Stimulated activated CD8-positive, alpha-beta memory T cell treated with anti-CD3 and anti-CD28 coated beads, Interleukin-15, amount 100 ng/mL, for 4 hours (primary cell): Measurements from ENCODE around the gene CXADR.
A peak's percentile ranks its signal among the peaks of the same experiment; 100 is the strongest.
"Not testable (repeated sequence)": the region's sequence is repeated elsewhere in the genome, so short reads cannot be mapped to it uniquely, and the experiment has no call there.

Source experiments
- DNase-seq, 2 donors: peaks; one replicate each; pipeline ENCODE4 v3.0.0-alpha.2; 2020; ENCODE audit warnings: low read depth in 2 of 2

Gene CXADR

DNA sequence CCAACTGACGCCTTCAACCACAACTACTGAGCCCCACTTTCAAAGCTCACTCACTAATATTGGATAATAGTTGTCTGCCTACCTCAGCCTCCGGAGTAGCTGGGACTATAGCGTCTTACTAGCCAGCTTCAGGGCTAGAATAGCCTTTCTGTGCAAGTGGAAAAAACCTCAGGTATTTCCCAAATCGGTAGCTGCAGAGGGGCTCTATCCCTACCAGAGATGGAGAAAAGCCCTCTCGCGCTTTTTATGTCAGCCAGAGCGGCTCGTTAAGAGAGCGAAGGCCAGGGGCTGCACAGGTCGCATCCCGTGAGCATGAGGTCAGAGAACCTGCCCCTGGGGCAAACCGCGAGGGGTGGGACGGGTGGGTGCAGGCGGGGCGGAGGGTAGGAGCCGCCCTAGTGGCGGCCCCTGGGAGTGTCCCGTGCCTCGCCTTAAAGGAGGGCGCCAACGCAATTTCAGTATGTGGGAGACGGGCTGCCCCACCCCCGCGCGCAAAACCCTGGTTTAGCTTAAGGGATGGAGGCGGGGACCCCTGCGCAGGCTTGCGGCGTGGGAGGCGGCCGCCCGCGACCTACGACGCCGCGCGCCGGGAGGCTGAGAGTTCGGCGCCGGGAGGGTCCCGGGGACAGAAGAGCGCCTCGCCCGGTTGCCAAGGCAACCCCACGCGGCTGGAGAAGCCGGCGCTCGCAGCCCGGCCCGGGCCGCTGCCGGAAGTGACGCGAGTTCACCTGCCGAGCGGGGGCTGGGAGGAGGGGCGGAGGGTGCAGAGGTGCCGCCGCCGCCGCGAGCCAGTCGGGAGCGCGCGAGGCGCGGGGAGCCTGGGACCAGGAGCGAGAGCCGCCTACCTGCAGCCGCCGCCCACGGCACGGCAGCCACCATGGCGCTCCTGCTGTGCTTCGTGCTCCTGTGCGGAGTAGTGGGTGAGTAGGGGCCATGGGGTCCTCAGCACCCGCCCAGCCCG lies at the start of gene CXADR:
Gene CXADR (plus strand): TSS at position 791 of the 961 bp plus-strand sequence. CDS start 87 bp downstream, at position 878.
- DNase-seq = peak; percentile 60 to 71

DNA sequence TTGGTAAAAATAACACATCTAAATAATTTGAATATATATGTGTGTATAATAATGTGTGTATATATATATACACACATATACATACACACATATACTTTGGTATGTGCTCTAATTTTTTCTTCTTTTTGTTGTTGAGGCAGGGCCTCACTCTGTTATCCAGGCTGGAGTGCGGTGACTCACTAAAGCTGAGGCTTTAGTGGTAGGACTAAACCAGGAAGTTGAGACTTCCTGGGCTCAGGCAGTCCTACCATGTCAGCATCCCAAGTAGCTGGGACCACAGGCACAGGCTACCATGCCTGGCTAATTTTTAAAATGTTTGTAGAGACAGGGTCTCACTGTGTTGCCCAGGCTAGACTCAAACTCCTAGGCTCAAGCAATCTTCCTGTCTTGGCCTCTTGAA lies 46.7 kb upstream of the CXADR start:
- DNase-seq = no peak

DNA sequence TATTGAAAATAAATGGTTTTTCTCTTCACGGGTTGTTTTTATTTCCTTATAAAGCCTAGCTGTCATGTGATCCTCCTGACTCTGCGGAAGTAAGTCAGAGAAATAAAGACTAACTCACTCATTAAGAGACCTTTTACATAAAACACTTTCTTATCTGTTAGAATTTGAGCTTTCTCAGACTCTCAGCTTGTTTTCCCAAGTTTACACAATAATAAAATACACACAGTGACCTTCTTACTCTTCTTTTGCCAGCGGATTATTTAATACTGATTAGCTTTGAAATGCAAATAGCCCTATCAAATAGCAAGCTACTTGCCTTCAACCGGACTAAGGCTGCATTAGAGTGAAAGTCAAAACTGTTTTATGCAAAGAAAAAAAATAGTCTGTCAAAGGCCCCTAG lies 45.5 kb upstream of the CXADR start:
- no peak for DNase-seq

DNA sequence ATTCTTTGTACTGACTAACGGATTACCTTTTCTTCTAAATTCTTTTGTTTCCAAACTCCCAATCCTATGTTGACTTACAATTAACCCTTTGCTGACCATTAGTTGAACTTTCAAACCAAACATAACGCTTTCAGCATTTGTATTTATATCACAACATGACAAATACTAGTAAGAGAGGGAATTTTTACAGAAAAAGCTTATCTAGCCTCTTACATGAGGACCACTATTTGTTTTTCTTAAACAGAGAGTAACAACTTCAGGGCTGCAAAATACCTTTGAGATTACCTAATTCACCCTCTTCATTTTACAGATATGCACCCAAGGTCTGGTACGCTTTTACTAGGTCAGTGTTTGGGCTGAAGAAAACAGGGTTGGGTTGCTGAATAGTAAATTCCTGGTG lies 45.0 kb upstream of the CXADR start:
- no peak for DNase-seq

DNA sequence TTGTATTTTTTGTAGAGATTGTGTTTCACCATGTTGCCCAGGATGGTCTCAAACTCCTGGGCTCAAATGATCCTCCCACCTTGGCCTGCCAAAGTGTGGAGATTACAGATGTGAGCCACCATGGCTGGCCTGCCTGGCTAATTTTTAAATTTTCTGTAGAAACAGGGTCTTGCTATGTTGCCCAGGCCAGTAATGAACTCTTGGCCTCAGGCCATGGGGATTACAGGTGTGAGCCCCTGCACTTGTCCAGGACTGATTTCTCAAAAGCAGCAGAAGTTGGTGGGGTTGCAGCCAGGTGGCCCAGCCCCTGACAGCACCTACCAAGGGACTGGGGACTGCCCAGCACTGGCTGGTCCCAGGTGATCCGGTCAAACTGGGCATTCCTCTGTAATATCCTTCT lies 44.1 kb upstream of the CXADR start:
- no peak for DNase-seq

DNA sequence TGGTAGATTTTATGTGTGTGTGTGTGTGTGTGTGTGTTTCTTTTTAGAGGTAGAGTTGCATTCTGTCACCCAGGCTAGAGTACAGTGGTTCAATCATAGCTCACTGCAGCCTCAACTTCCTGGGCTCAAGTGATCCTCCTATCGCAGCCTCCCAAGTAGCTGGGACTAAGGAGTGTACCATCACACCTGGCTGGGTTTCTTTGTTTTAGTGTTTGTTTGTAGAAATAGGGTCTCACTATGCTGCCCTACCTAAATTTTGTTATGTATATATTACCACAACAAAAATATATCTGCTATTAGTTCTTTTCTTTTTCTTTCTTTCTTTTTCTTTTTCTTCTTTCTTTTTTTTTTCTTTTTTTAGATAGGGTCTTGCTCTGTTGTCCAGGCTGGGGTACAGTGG lies 43.1 kb upstream of the CXADR start:
- DNase-seq = no peak

DNA sequence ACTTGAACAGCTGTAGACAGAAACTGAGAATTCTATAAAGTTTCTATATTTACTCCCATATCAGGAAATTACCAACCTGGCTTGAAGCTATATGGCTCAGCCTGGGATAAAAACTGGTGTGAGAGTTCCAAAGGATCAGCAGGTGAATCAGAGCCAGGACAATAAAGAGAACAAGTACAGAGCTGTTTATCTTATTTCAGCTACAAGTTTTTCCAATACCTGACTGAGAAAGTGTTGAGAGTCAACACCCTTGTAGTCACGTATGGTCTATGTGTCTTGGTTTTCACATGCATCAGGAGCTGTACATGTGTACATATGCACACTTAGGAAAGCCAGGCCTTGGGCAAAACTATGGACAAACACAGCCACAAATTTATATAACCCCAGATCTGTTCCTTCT lies 40.7 kb upstream of the CXADR start:
- DNase-seq = no peak

DNA sequence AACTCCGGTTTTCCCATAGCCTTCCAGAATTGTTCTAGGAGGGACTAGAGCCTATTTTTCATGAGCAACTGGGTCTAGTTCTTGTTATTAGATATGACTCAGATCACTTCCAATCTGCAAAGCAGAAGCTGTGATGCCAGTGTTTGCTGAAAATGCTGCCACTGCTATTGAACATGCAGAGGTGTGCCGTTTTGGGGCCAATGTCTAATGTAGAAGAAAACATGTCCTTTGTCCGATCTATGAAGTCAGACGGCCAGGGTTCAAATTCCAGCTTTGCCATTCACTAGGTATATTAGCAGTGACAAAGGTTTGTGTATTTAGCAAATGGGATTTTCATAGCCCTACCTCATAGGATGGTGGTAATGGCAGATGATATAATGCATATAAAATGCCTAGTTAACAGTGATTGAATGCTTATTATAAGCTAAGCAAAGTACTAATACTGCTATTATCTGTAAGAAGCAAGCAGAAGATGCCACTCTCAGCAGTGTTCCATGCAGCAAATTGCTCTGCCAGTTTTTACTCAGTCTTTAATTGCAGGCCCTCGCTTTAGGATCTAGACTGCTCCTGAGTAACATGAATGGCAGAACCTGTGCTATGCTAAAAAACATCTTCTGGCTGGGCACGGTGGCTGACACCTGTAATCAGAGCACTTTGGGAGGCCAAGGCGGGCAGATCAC lies 40.1 kb upstream of the CXADR start:
- no peak for DNase-seq

DNA sequence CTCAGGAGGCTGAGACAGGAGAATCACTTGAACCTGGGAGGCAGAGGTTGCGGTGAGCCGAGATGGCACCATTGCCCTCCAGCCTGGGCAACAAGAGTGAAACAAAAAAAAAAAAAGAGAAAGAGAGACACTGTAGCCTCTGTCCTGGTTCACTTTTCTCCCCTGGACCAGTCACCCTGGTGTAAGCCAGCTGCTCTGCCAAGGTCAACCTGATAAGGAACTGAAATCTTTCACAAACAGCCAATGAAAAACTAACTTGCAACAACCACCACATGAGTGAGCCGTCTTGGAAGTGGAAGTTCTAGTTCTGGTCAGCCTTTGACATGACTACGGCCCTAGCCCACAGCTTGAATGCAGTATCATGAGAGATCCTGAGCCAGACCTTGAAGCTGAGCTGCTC lies 36.8 kb upstream of the CXADR start:
- DNase-seq = no peak

DNA sequence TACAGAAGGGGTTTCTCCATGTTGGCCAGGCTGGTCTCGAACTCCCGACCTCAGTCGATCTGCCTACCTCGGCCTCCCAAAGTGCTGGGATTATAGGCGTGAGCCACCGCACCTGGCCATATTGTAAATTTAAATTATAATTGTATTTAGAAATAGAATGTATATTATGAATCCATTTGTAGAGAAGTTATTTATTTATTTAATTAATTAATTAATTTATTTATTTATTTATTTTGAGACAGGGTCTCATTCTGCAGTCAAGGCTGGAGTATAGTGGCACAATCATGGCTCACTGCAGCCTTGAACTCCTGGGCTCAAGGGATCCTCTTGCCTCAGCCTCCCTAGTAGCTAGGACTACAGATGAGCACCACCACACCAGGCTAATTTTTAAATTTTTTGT lies 34.7 kb upstream of the CXADR start:
- not testable (repeated sequence) for DNase-seq

DNA sequence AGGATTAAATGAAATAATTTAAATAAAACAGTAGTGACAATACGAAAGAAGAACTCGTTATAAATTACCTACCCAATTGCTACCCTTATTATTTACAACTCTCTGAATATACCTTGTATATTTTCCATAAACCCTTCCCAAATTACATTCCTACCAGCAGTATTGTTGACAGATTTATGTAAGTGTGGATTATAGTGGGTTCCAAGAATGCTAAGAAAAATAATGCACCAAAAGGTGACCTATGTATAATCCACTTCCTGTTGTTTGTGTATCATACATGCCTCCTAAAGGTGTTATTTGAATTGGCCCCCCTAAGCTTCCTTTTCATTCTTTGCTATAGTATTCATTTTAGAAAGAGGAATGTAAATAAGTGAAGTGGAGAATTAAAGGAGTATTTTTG lies 33.2 kb upstream of the CXADR start:
- DNase-seq = no peak

DNA sequence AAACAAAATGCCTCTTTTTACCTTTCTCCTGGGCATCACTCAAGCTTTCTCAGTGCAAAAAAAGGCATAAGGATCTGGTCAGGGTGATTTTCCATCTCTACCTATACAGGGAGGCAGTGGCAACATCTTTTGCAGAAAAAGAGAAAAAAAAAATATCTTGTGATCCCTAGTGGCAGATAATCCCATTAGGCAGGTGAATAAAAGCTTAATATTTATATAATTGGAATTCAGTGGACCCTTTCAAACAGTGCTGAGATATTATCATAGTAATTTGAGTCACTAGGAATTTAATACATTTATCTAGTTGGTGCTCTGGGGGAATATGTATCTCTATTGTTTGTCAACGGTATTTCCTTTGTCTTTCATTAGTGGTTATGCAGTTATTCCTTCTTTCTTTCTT lies 29.9 kb upstream of the CXADR start:
- DNase-seq = no peak

DNA sequence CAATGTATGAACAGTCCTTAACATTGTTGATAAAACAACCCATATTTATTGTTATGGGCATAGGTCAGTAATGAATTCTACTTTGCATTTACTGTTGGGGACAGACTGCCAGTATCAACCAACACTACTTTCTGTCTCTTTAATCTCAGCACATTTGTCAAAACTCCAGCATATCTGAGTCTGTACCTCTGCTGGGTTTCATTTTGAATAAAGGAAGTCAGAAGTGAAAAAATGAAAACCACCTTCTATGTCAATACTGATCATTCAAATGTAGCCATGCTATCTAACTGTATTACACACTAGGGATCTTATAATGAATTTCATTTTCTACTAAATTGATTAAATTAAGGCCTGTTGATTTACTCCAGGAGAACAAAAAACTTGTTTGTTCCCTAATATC lies 24.2 kb upstream of the CXADR start:
- DNase-seq = no peak

DNA sequence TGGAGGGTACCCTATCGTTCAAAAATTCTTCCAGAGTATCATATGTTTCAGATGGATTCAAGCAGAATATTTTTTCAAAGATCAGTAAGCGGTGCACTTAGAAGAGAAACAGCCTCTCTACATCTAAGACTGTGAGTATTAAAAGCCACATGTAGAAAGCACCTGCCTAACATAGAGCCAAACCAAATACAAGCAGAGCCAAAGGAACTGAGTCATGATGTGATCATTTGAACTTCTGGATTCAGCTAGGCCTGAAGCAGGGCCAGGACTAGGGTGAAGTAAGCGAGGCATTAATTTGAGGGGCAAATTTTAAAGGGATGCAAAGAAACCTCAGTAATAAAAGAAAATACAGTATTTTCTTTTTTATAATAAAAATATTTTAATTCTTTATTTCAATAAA lies 23.3 kb upstream of the CXADR start:
- not testable (repeated sequence) for DNase-seq

DNA sequence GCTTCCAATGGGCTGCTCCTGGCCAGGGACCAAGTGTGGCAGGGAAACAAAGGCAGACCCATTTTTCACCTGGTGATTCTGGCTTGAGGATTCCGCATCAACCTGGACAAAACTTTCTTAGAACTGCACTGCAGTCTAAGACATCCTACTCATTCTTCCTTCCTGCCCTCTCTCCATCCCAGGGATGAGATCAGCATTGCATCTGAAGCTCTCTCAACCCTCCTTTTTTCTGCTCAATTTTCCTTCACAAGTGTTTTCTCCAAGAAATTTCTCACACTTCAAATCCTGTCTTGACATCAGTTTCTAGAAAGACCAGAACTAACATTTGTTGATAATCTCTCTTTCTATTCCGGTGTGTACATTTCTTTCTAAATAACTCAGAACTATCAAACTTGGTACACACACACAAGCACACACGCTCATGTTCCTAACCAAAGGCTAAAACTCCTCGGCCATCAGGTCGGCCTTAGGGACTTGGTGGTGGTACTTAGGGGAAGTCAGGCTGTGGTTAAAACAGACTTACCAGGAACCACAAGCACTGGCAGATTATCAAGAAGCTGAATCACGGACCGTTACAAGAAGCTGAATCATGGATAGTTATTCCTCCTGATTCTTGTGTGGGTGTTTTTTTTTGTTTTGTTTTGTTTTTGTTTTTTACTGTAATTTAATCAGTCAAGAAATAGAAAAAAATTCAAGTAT lies 21.0 kb upstream of the CXADR start:
- DNase-seq = no peak

DNA sequence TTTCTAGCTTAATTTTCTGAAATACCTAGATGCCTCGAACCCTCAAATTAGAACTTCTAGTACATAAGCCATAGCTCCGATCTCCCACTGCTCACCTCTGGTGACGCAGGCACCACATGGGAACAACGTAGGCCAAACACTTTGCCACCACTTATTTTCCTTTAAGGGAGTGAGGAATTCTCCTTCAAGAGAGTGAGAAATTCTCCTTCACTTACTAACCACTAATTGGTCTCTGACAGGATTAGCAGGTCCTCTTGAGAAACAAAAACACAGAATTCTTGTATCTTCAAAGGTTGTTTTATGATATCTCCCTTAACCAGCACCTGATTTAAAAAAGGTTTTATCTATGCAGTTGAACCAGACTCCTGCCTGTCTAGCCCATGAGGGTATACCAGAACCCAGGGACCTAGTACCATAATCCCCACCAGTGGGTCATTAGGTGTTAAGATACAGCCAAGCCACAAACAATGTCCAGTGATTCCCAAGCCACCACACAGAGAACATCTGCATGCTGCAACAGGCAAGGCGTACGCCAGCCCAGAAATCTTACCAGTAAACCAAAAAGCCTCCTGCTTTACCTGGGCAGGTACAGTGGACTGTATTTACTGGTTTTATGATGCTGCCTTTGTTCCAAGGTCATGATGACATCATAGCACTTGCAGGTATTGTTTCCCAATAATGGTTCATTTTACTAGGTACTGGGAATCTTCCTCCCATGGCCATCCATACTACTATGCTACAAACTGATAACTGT lies 20.3 kb upstream of the CXADR start:
- no peak for DNase-seq

DNA sequence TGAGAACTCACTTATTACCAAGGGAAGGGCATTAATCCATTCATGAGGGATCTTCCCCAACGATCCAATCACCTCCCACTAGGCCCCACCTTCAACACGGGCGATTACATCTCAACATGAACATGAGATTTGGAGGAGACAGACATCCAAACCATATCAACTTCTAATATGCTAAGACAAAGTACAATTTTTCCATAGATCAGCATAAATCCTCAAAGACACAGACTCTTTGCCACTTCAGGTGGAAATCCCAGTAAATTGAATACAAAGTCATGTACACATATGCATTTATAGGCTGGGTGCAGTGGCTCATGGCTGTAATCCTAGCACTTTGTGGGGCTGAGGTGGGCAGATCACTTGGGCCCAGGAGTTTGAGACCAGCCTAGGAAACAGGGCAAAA lies 18.8 kb upstream of the CXADR start:
- no peak for DNase-seq

DNA sequence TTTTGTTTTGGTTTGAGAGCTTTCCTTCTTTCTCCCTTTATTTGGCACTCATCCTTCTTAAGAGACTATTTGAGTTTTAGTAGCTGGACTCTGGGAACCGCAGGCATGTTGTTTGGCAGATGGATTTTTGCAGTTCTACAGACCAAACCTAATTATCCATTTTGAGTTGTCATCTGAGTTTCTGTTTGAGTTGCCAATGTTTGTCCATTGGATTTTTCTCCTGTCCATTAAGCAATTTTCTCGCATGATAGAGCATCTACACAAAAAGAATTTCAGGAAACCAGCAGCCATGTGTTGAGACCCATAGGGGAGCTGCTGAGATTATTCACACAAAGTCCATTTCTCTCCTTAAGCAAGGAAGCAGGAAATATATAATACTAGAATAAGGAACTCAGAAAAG lies 17.2 kb upstream of the CXADR start:
- no peak for DNase-seq

DNA sequence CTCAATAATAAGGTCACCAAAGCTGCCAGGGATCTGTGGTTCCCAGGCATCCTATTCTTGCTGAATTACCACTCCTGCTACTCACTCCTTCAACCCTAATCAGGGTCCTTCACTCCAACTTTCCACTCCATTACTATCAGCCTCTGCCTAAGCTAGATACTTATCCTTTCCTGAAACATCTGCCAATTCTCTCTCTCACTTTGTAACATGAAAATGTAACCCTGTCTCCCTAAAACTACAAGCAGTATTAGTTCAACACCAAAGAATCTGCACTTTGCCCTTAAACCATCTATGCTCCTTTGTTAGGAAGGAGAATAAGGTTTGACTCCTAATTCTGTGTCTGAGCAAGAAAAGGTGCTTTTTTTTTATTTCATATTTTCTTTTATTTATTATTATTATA lies 15.5 kb upstream of the CXADR start:
- DNase-seq = no peak

DNA sequence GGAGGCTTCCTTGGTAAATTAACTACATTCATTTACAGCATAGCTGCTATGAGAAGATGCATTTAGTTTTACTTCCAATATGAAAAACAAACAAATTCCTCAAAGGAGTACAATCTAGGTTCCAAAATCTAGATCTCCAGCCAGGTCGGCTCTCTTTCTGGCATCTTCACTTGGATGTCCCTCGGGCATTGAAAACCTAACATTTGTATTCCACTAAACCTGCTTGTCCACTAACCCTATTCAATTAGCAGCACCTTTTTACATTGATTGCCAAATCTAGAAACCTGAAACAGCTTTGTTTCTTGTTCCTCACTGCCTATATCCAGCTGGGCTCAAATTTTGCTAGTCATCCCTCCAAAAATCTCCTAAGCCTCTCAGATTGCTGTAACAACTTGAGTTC lies 14.3 kb upstream of the CXADR start:
- no peak for DNase-seq

DNA sequence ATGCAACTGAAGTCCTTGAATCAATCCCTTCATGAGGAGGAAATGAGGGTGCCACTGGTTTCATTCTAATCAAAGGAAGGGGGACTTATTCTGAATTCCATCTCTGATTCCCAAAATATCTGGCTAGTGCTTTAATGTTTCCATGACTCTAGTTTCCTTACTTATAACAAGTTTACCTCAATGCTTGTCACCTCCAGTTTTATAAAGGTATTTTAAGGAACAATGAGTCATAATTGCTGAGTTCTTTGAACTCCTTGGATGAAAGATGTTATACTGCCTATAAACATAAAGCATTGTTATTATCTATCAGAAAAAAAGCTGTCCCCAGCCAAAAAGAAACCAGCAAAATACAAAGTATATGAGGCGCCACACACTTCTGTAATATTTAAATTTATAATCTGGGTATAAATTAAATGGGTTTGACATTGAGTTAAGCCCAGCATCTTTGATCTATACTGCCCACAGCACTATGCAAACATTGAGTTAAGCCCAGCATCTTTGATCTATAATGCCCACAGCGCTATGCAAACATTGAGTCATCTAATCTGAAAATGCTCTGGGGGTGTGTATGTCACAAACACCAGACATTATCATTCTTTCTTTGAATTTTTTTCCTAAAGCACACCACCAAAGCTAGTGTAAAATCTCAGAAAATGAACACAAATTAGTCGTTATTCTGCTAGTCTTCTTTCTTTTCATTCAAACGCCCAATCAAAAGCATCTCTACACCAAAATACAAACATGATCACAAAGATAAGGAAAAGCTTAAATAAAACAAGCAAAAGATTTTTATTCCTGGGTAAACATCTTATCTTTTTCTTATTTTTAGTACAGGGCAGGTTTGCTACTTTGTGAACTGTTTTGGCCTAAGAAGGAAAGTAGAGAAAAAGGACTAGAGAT lies 11.5 kb upstream of the CXADR start:
- DNase-seq = no peak
